Vein endothelial cell (primary cell): ENCODE results near the gene AVPI1. TPM values are rescaled to one million over a fixed set of nuclear protein-coding genes. Genes with fewer than 3 reads are reported as not detected.

Experiments used
- total RNA-seq: library from RNA; depleted of rRNA; stranded (reverse); fragments of >200 nt; gene quantifications from 2 replicates; pipeline ENCODE4 v1.2.3, GENCODE V29; 2012

AVPI1 gene, protein sequence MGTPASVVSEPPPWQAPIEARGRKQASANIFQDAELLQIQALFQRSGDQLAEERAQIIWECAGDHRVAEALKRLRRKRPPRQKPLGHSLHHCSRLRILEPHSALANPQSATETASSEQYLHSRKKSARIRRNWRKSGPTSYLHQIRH
- 2.9 and 3.9 TPM in 2 replicates for total RNA-seq

DNA sequence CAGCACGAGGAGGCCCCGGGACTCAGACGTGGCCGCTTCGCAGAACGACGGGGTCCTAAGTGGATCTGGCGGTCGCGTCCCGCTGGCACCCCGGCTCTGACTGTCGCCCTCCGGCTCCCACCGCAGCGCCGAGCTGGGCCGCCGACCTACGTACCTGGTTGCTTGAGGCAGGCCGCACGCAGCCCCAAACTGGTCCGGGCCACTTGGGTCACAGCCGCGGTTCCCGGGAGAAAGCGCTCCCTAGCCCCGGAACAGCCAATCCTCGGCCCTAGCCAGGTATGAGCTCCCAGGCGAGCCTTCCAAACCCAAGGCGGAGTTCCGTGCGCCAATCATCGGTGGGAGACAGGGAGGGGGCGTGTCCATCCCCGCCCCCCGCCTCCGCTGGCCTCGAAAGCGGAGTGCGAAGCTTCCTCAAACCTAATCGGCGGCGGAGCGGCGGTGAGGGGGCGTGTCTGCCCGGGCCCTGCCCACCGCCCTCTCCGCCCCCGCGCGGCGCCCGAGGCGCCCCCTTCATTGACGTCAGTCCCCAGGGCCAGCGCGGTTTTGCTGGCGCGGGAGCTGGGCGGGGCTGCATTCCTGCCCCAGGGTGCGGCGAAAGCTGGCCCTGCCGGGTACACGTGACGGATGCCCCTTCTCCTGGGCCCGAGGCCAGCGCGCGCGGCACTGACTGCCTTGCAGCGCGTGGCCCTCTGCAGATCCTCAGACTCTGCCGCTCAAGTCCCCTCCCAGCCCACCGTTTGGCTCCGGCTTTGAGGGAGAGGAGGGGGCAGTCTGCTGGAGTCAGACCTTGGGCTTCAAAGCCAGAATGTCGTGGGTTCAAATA lies at the start of gene AVPI1:
TSS of gene AVPI1 (minus strand) at position 280 of the 823 bp plus-strand sequence. CDS start 7,336 bp downstream, outside the sequence.

DNA sequence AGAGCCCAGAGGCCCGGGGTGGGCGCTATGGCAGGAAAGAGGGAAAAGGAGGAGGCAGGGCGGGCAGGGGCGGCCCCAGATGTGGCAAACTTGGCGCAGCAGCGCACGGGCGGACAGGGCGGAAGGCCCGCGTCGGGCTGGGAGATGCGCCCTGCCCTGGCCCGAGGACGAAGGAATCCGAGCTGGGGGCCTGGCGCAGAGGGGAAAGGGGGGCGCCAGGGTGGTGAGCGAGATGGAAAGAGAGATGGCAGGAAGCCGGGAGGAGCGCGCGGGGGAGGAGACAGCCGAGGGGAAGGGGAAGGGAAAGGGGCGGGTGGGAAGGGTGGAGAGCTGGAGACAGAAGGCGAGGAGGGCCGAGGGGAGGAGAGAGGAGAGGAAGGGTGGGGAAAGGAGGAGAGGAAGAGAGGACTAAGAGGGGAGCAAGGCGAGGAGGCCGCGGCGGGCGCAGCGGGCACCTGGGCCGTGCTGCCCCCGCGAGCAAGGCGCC lies 26.3 kb upstream of the AVPI1 start, which contains the start of gene MARVELD1:
TSS of gene MARVELD1 (plus strand) at position 392 of the 487 bp plus-strand sequence. CDS start 147 bp downstream, outside the sequence.

DNA sequence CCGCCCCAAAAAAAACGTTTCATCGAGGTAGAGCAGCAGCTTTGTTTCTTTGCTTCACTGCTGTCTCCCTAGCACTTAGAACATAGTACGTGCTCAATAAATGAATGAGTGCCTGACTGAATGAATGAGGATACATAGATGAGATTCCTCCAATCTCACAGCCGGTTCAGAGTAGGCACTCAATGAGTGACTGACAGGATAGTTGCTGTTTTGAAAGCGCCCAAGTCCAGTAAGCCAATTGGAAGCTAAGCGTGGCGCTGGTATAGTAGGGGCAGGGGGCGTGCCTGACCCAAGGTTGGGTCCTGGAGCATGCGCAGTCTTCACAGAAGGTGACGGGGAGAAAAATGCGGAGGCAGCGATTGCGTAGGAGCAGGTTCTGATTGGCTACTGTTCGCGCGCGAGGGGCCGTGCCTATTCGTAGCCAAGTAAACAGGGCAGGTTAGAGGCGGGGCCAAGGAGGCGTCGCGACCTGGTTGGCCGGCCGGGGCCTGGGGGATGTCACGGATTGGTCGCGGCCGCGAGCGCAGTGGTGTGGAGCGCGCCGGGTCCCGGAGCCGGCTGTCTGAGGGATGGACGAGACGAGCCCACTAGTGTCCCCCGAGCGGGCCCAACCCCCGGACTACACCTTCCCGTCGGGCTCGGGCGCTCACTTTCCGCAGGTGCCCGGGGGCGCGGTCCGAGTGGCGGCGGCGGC lies 46.7 kb downstream of the AVPI1 start, which contains the start of gene PI4K2A:
TSS of gene PI4K2A (plus strand) at position 498 of the 694 bp plus-strand sequence. CDS start at position 570, 72 bp downstream.

DNA sequence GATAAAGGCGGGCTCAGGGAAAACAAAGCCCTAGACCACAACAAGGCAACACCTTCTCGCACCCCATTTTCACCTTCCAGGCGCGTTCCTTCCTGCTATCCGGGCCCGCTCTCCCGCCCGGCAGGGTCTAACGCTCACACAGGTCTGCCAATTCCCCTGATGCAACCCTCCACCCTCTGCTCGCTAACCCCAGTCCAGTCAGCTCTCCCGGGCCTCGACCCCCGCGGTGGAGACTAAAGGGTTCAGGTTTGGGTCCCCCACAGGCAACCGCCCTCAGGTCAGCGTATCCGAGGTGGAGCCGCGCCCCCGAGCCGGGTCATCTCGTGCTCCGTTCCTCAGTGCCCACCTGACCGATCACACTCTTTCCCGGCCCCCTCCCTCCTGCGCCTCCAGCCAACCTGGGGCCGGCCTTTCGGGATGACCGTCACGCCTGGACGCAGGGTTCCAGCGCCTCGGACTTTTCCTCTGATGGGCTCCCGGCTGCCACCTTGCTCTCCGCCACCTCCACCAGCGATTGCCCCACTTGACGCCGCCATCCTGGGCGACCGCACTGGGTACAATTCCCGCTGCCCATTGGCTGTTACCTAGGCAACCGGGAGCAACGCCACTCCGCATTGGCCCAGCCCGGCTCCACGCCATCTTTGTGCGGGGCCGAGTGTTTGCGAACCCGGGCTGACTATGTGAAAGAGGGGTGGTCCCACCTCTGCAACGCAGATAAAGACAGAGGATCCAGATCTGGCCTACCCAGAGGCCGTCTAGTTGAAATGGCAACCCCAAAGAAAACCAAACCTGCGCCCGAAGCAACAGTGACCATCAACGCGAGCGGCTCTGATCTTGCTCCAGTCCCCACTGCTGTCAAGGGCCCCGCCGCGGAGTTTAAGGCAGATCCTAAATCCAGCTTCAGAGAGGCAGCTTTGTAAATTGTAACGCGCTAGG lies 53.8 kb downstream of the AVPI1 start, which contains the start of gene MORN4:
TSS of gene MORN4 (minus strand) at position 552 of the 936 bp plus-strand sequence. CDS start 13,847 bp downstream, outside the sequence.

Other genes starting within 250 kb of the AVPI1 start
- 38.2 and 45.1 TPM in 2 replicates for gene EXOSC1, start 241.2 kb downstream of the AVPI1 start, total RNA-seq
- 56.7 and 56.8 TPM in 2 replicates for gene ZDHHC16, start 241.1 kb downstream of the AVPI1 start, total RNA-seq
- gene MMS19, start 188.8 kb downstream of the AVPI1 start, total RNA-seq, result 117 and 122 TPM in 2 replicates
- 76.6 and 84.6 TPM in 2 replicates for gene UBTD1, start 188.3 kb downstream of the AVPI1 start, total RNA-seq
- gene ANKRD2, start 114.5 kb downstream of the AVPI1 start, total RNA-seq, result 0.65 and 1.1 TPM in 2 replicates
- 0.33 and 0.38 TPM in 2 replicates for gene HOGA1, start 102.9 kb downstream of the AVPI1 start, total RNA-seq
- gene C10orf62, start 97.5 kb downstream of the AVPI1 start, total RNA-seq, result 0.10 TPM in 1 of 2 replicates, not detected in the other
- gene MORN4, start 53.7 kb downstream of the AVPI1 start, total RNA-seq, result 0.76 and 2.9 TPM in 2 replicates
- gene PI4K2A, start 46.6 kb downstream of the AVPI1 start, total RNA-seq, result 16.2 and 17.3 TPM in 2 replicates
- gene MARVELD1, start 26.5 kb upstream of the AVPI1 start, total RNA-seq, result 46.7 and 54.4 TPM in 2 replicates
- gene ZFYVE27, start 49.9 kb upstream of the AVPI1 start, total RNA-seq, result 16.7 and 21.9 TPM in 2 replicates
- gene SFRP5, start 84.8 kb upstream of the AVPI1 start, total RNA-seq, result not detected in 2 replicates
- not detected in 2 replicates for gene GOLGA7B, start 162.6 kb upstream of the AVPI1 start, total RNA-seq